Measurements from ENCODE around the gene HNRNPA2B1. TPM values are rescaled to one million over a fixed set of nuclear protein-coding genes. Genes with fewer than 3 reads are reported as not detected.

HNRNPA2B1 gene
- total and polyA plus RNA-seq, 2 of the 8 experiments (the other 6 are each of a cell fraction or from before 2014, with no cell fraction given), result 276 to 1,255 TPM

DNA sequence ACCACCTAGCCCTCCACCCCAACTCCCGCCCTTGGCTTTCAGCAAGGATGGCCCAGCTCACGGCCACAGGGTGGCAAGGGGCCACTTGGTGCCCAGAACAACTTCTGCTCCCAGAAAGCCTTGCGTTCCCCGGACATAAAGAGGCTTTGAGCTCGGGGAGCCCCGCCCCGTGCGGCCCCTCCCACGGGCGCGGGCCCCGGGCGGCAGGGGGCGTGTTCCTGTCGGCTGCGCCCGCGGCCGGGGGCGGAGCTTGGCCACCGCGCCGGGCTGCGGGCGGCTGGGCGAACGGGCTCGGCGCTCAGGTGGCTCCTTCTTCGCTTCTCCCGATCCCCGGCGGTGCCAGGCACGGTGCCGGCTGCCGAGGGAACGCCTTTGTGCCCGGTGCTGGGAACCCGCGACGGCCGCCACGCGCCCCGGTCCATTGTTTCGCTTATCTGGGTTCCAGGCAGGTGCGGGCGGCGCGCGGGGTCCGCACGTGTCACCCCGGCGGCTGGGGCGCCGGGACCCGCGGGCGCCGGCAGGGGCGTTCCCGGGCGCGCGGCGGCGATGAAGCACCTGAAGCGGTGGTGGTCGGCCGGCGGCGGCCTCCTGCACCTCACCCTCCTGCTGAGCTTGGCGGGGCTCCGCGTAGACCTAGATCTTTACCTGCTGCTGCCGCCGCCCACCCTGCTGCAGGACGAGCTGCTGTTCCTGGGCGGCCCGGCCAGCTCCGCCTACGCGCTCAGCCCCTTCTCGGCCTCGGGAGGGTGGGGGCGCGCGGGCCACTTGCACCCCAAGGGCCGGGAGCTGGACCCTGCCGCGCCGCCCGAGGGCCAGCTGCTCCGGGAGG lies 48.4 kb downstream of the HNRNPA2B1 start, which contains the start of gene NFE2L3:
NFE2L3 (plus strand) TSS at position 246 of the 829 bp plus-strand sequence; CDS start at position 547, 301 bp downstream.
- H2BK12ac ChIP-seq (ENCODE audit: low read depth, low read length), result peak within 1 kb of the TSS; percentile 98
- H3K27ac ChIP-seq (ENCODE audit: low read depth, low read length), result peak within 1 kb of the TSS; percentile 91
- H3K9me3 ChIP-seq (ENCODE audit: insufficient read depth in 2 of 2, low read depth in 1 of 2, low read length in 1 of 2), result peaks cover 3 to 8% of the 10 kb centered on the region in 2 experiments; a peak in 2 of 4 replicates
- peak within 1 kb of the TSS; percentile 75 for H3K56ac ChIP-seq (replicated peaks; ENCODE audit: insufficient read length, low read depth, low read length)
- peaks cover 17 to 32% (median 22%) of the 10 kb centered on the region in 4 experiments for H3K4me1 ChIP-seq (replicated peaks in 1 of 4; ENCODE audit: control insufficient read depth in 3 of 4, insufficient read depth in 4 of 4, low read length in 3 of 4)
- no peak within 1 kb of the TSS for H4K5ac ChIP-seq (ENCODE audit: insufficient read length, low read depth, low read length)
- H3K27me3 ChIP-seq (replicated peaks in 1 of 4; ENCODE audit: control insufficient read depth in 3 of 4, extremely low read depth in 1 of 4, insufficient read depth in 3 of 4, low read length in 3 of 4), result peaks cover 0 to 7% (median 0%) of the 10 kb centered on the region in 4 experiments; a peak in 2 of 7 replicates
- peaks cover 11 to 45% of the 10 kb centered on the region in 2 experiments for H3K79me2 ChIP-seq (ENCODE audit: control insufficient read depth in 1 of 2, insufficient read depth in 2 of 2, low read length in 2 of 2)
- peaks cover 18% of the 10 kb centered on the region for H3K79me1 ChIP-seq (ENCODE audit: low read depth, low read length)
- WGBS, 2 experiments (ENCODE audit: extremely low coverage in 1 of 2, insufficient coverage in 1 of 2, insufficient read length in 1 of 2, insufficient replicate concordance in 2 of 2, low coverage in 1 of 2, low lambda C conversion rate in 2 of 2, missing lambda C conversion rate in 1 of 2), result 3% methylated on average over 27 of the region's 95 CpGs; no CpG with 5 or more reads in 1 of the 2 experiments
- H3K23me2 ChIP-seq (ENCODE audit: low read depth, low read length), result peaks cover 6% of the 10 kb centered on the region
- peak within 1 kb of the TSS; percentile 95 for H3K14ac ChIP-seq (ENCODE audit: insufficient read length)
- peak within 1 kb of the TSS; percentile 85 to 90 (median 86) for H3K9ac ChIP-seq (replicated peaks in 1 of 4; ENCODE audit: extremely low read depth in 1 of 4, low read depth in 3 of 4, low read length in 3 of 4)
- peak within 1 kb of the TSS; percentile 95 for H4K91ac ChIP-seq (replicated peaks; ENCODE audit: insufficient read length, low read length)
- POLR2A ChIA-PET (ENCODE audit: partially characterized antibody), result interaction anchor here (0.7 to 5.2 kb wide), 19 partner anchors 8 to 213 kb away, joined by 3 to 36 read pairs (median 4); partner anchors contain the start of genes CBX3 and HNRNPA2B1
- peak within 1 kb of the TSS; percentile 98 to 100 for H3K4me2 ChIP-seq (ENCODE audit: insufficient read depth in 1 of 2, low read depth in 2 of 2, low read length in 2 of 2)
- peak within 1 kb of the TSS; percentile 96 for H3K4ac ChIP-seq (replicated peaks; ENCODE audit: insufficient read length, low read depth, low read length)
- peaks cover 17 to 19% of the 10 kb centered on the region in 2 experiments for H4K20me1 ChIP-seq (replicated peaks in 1 of 2; ENCODE audit: control insufficient read depth in 1 of 2, insufficient read depth in 2 of 2, low read length in 2 of 2)
- CTCF ChIA-PET (ENCODE audit: partially characterized antibody), result interaction anchor here (0.6 to 2.0 kb wide), 13 partner anchors 9 to 959 kb away, joined by 3 to 12 read pairs (median 3); no protein-coding TSS in a partner anchor
- peak within 1 kb of the TSS; percentile 99; the same call in 1 of the 2 replicates for H2BK15ac ChIP-seq (ENCODE audit: low read length)
- peak within 1 kb of the TSS; percentile 73 for H4K8ac ChIP-seq (ENCODE audit: extremely low read depth, insufficient read depth, low read length)
- H2BK5ac ChIP-seq (ENCODE audit: low read depth, low read length), result peak within 1 kb of the TSS; percentile 89
- H3K36me3 ChIP-seq (ENCODE audit: control insufficient read depth in 2 of 4, insufficient read depth in 4 of 4, low read length in 3 of 4), result no peaks in the 10 kb centered on the region
- H2BK120ac ChIP-seq (replicated peaks; ENCODE audit: low read depth, low read length), result peak within 1 kb of the TSS; percentile 18
- peak within 1 kb of the TSS; percentile 77 for H2BK20ac ChIP-seq (ENCODE audit: low read length)
- peak within 1 kb of the TSS; percentile 99 for H2AK5ac ChIP-seq (ENCODE audit: low read depth, low read length)
- H3K18ac ChIP-seq (ENCODE audit: extremely low read depth, low read length), result peak within 1 kb of the TSS; percentile 91
- no peak for FAIRE-seq
- H3K23ac ChIP-seq (ENCODE audit: insufficient read length), result peak within 1 kb of the TSS; percentile 36
- H2AFZ ChIP-seq (ENCODE audit: low read length), result 0 out of 2 replicates have a peak within 1 kb of the TSS, but pooled peaks have one; percentile 55
- H3K4me3 ChIP-seq (ENCODE audit: extremely low read depth in 1 of 4, insufficient read depth in 2 of 4, low read depth in 3 of 4, low read length in 4 of 4), result peak within 1 kb of the TSS; percentile 65 to 99 (median 95)
- peak in 1 of 2 experiments; percentile 87 for DNase-seq (ENCODE audit: low read depth in 1 of 2, low spot score in 2 of 2)
- TF ChIP-seq PHF8 (conservative IDR thresholded peaks at IDR 0.05; ENCODE audit: low read depth, low read length), result peak; percentile 79
- TF ChIP-seq YY1 (IDR thresholded peaks at IDR 0.05; ENCODE audit: low read depth, low read length), result no peak
- TF ChIP-seq RAD21 (IDR thresholded peaks at IDR 0.05 in 1 of 2, conservative IDR thresholded peaks at IDR 0.05 in 1 of 2; ENCODE audit: low read depth in 2 of 2, low read length in 2 of 2), result peak in 1 of 2 experiments; percentile 24; a peak in 1 of 4 replicates
- TF ChIP-seq KDM1A (IDR thresholded peaks at IDR 0.05; ENCODE audit: borderline replicate concordance, low read length), result no peak
- peak; percentile 74 for TF ChIP-seq KDM4A (IDR thresholded peaks at IDR 0.05; ENCODE audit: low read depth, low read length, severe bottlenecking)
- TF ChIP-seq, protein P1, sequence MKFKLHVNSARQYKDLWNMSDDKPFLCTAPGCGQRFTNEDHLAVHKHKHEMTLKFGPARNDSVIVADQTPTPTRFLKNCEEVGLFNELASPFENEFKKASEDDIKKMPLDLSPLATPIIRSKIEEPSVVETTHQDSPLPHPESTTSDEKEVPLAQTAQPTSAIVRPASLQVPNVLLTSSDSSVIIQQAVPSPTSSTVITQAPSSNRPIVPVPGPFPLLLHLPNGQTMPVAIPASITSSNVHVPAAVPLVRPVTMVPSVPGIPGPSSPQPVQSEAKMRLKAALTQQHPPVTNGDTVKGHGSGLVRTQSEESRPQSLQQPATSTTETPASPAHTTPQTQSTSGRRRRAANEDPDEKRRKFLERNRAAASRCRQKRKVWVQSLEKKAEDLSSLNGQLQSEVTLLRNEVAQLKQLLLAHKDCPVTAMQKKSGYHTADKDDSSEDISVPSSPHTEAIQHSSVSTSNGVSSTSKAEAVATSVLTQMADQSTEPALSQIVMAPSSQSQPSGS (IDR thresholded peaks at IDR 0.05; ENCODE audit: low read length), result no peak
- TF ChIP-seq, protein P2, sequence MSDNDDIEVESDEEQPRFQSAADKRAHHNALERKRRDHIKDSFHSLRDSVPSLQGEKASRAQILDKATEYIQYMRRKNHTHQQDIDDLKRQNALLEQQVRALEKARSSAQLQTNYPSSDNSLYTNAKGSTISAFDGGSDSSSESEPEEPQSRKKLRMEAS (IDR thresholded peaks at IDR 0.05), result peak; percentile 68
- peak; percentile 72 for TF ChIP-seq TAF1 (IDR thresholded peaks at IDR 0.05; ENCODE audit: low read depth, low read length)

Data from H1 (cell line).